PC-9 (cell line): ENCODE measurements around the gene LRRTM2. TPM values are rescaled to one million over a fixed set of nuclear protein-coding genes. Genes with fewer than 3 reads are reported as not detected.

Source experiments
- BruUV-seq: library from RNA; stranded (reverse); fragments of 400-500 nt; replicated peaks from 2 replicates; lab custom pipeline; 2021; lab: Mats Ljungman, UMichigan
- CTCF ChIA-PET: fragments of 300-600 bp; sonication (Branson Sonifier 250); formaldehyde crosslinking; loops from one replicate; lab custom pipeline; 2022; ENCODE audit warnings: antibody characterized with exemption; lab: Charles Lee
- POLR2A ChIA-PET: fragments of 300-600 bp; sonication (Branson Sonifier 250); formaldehyde crosslinking; loops from one replicate; lab custom pipeline; 2022; ENCODE audit warnings: antibody characterized with exemption; ENCODE audit not compliant: unreplicated experiment; lab: Charles Lee
- DNase-seq, 2 experiments: peaks; one replicate each; pipeline versions ENCODE4 v3.0.0 to v3.0.0-alpha.2; 2015 to 2022; ENCODE audit warnings: mixed read lengths in 1 of 2
- H2AFZ ChIP-seq: fragments of 200-600 bp; sonication (generic); 2 replicates; pipeline ENCODE4 v1.8.1; 2017; ENCODE audit warnings: antibody characterized with exemption
- H3F3A ChIP-seq: fragments of 200-600 bp; sonication (generic); 2 replicates; pipeline ENCODE4 v1.8.1; 2017; ENCODE audit warnings: antibody characterized with exemption, mild to moderate bottlenecking, low read depth; ENCODE audit not compliant: insufficient read depth
- H3K27ac ChIP-seq: fragments of 200-600 bp; sonication (generic); 2 replicates; pipeline ENCODE4 v1.6.1; 2016; ENCODE audit warnings: mixed run types
- H3K27me3 ChIP-seq: fragments of 200-600 bp; sonication (generic); 2 replicates; pipeline ENCODE4 v1.6.1; 2016; ENCODE audit warnings: low read depth, mixed run types; ENCODE audit not compliant: insufficient read depth
- H3K36me3 ChIP-seq: fragments of 200-600 bp; sonication (generic); 2 replicates; pipeline ENCODE4 v1.6.1; 2016; ENCODE audit warnings: low read depth, mixed run types
- H3K4me1 ChIP-seq: fragments of 200-600 bp; sonication (generic); replicated peaks from 2 replicates; pipeline ENCODE4 v1.6.1; 2016; ENCODE audit warnings: mixed run types; ENCODE audit not compliant: insufficient read depth
- H3K4me2 ChIP-seq: fragments of 200-600 bp; sonication (generic); 2 replicates; pipeline ENCODE4 v1.6.1; 2017; ENCODE audit warnings: mixed run types
- H3K4me3 ChIP-seq: fragments of 200-600 bp; sonication (generic); 2 replicates; pipeline ENCODE4 v1.6.1; 2016; ENCODE audit warnings: mixed run types
- H3K79me2 ChIP-seq: fragments of 200-600 bp; sonication (generic); 2 replicates; pipeline ENCODE4 v1.6.1; 2017; ENCODE audit warnings: low read depth, mixed run types
- H3K9me2 ChIP-seq: fragments of 200-600 bp; sonication (generic); 2 replicates; pipeline ENCODE4 v1.8.1; 2017; ENCODE audit warnings: mild to moderate bottlenecking; ENCODE audit not compliant: insufficient read depth
- H3K9me3 ChIP-seq: fragments of 200-600 bp; sonication (generic); 2 replicates; pipeline ENCODE4 v1.8.1; 2016; ENCODE audit warnings: low read depth; ENCODE audit not compliant: insufficient read depth
- H4K20me1 ChIP-seq: fragments of 200-600 bp; sonication (generic); 2 replicates; pipeline ENCODE4 v1.8.1; 2017; ENCODE audit not compliant: insufficient read depth
- CTCF ChIP-seq: fragments of 200-600 bp; sonication (generic); conservative IDR thresholded peaks from 2 replicates; pipeline ENCODE4 v1.6.1; 2017; ENCODE audit warnings: mixed run types, antibody characterized with exemption, mild to moderate bottlenecking, moderate library complexity
- EZH2 ChIP-seq: fragments of 200-600 bp; sonication (generic); IDR thresholded peaks from 2 replicates; pipeline ENCODE4 v1.8.0; 2017; ENCODE audit warnings: antibody characterized with exemption, low read depth
- intact Hi-C: fragments of 100-400 bp; cut with micrococcal nuclease; formaldehyde crosslinking; loops from one replicate; pipeline ENCODE4 v1.10.0; 2022; ENCODE audit not compliant: unreplicated experiment
- total RNA-seq: library from RNA; stranded (reverse); gene quantifications from 2 replicates; pipeline ENCODE4 v1.2.3, GENCODE V29; 2021

LRRTM2 gene
- total RNA-seq, 1 experiment from 2014 or later = not detected

- intact Hi-C loops = no loop called here
- H3K9me3 ChIP-seq = no peaks in the 10 kb centered on the region
- no TSS peak for BruUV-seq
- no peaks in the 10 kb centered on the region for H3K9me2 ChIP-seq
- H2AFZ ChIP-seq = no peak overlapping the region
- H3K4me3 ChIP-seq = no peak overlapping the region
- no peaks in the 10 kb centered on the region for H3K27me3 ChIP-seq
- no peak for DNase-seq
- ChIA-PET CTCF (interaction anchor here (0.7 kb wide), 1 partner anchor 85 kb away, joined by 4 read pairs; no protein-coding TSS in a partner anchor), POLR2A (no interaction called here)
- no peak for TF ChIP-seq EZH2
- peaks cover 17% of the 10 kb centered on the region for H3K4me1 ChIP-seq
- H3K4me2 ChIP-seq = no peak overlapping the region
- H3F3A ChIP-seq = peaks cover 12% of the 10 kb centered on the region; the same call in 1 of the 2 replicates
- H4K20me1 ChIP-seq = peaks cover 85% of the 10 kb centered on the region
- H3K27ac ChIP-seq = no peak overlapping the region
- peaks cover 4% of the 10 kb centered on the region; the same call in 1 of the 2 replicates for H3K36me3 ChIP-seq
- peaks cover 95% of the 10 kb centered on the region for H3K79me2 ChIP-seq
Observed at GRCh38 chr5:138874241-138874640, 894 bp downstream of the LRRTM2 start.

GRCh38 chr5:138873466-138874221, 1.5 kb downstream of the LRRTM2 start:
- peaks cover 4% of the 10 kb centered on the region; the same call in 1 of the 2 replicates for H3K36me3 ChIP-seq
- peaks cover 87% of the 10 kb centered on the region for H4K20me1 ChIP-seq
- no peak for TF ChIP-seq EZH2
- no peak for TF ChIP-seq CTCF
- ChIA-PET CTCF (interaction anchor here (0.6 to 0.7 kb wide), 2 partner anchors 84 to 229 kb away, joined by 3 to 4 read pairs; no protein-coding TSS in a partner anchor), POLR2A (no interaction called here)
- intact Hi-C loops = no loop called here
- H3K9me3 ChIP-seq = no peaks in the 10 kb centered on the region
- peaks cover 97% of the 10 kb centered on the region for H3K79me2 ChIP-seq
- no peaks in the 10 kb centered on the region for H3K9me2 ChIP-seq
- peaks cover 17% of the 10 kb centered on the region for H3K4me1 ChIP-seq
- H3F3A ChIP-seq = peaks cover 12% of the 10 kb centered on the region; the same call in 1 of the 2 replicates
- H3K4me3 ChIP-seq = no peak overlapping the region
- H2AFZ ChIP-seq = no peak overlapping the region
- H3K4me2 ChIP-seq = no peak overlapping the region
- no TSS peak for BruUV-seq
- H3K27me3 ChIP-seq = no peaks in the 10 kb centered on the region
- no peak overlapping the region for H3K27ac ChIP-seq
- DNase-seq = peak in 1 of 2 experiments; percentile 34

- no peaks in the 10 kb centered on the region for H3K27me3 ChIP-seq
- no peak for TF ChIP-seq CTCF
- TF ChIP-seq EZH2 = no peak
- H4K20me1 ChIP-seq = peaks cover 86% of the 10 kb centered on the region
- peaks cover 96% of the 10 kb centered on the region for H3K79me2 ChIP-seq
- intact Hi-C loops = no loop called here
- no peak overlapping the region for H3K4me3 ChIP-seq
- no peaks in the 10 kb centered on the region for H3K9me2 ChIP-seq
- H3K4me1 ChIP-seq = peaks cover 17% of the 10 kb centered on the region
- BruUV-seq = no TSS peak
- no peak overlapping the region for H2AFZ ChIP-seq
- no peak overlapping the region for H3K4me2 ChIP-seq
- ChIA-PET CTCF (interaction anchor here (0.6 kb wide), 1 partner anchor 229 kb away, joined by 3 read pairs; no protein-coding TSS in a partner anchor), POLR2A (interaction anchor here (0.7 kb wide), 1 partner anchor 22 kb away, joined by 3 read pairs; no protein-coding TSS in a partner anchor)
- H3K27ac ChIP-seq = no peak overlapping the region
- H3K36me3 ChIP-seq = peaks cover 4% of the 10 kb centered on the region; the same call in 1 of the 2 replicates
- peak in 1 of 2 experiments; percentile 19 for DNase-seq
- H3K9me3 ChIP-seq = no peaks in the 10 kb centered on the region
- peaks cover 12% of the 10 kb centered on the region; the same call in 1 of the 2 replicates for H3F3A ChIP-seq
Observed at GRCh38 chr5:138872841-138873465, 2.2 kb downstream of the LRRTM2 start.
